Posterior cingulate gyrus (tissue), 11 donors: ENCODE measurements around the gene SLC17A9.

Experiments used
- DNase-seq, 10 donors: peaks; one replicate each; pipeline versions ENCODE4 v3.0.0 to v3.0.0-alpha.2; 2020 to 2021; ENCODE audit warnings: mixed read lengths in 3 of 10
- intact Hi-C: fragments of 100-400 bp; cut with DNase I; formaldehyde crosslinking; loops from one replicate; pipeline ENCODE4 v1.15.1; 2023

Gene SLC17A9

GRCh38 chr20:62977613-62978560, 25.4 kb downstream of the SLC17A9 start:
- intact Hi-C loops, result no loop called here
- DNase-seq, result no peak

- no peak for DNase-seq
- intact Hi-C loops, result no loop called here
Measured at GRCh38 chr20:62978561-62978943, 26.0 kb downstream of the SLC17A9 start.

GRCh38 chr20:62979310-62979709, 26.8 kb downstream of the SLC17A9 start:
- no peak for DNase-seq
- intact Hi-C loops, result no loop called here

- no peak for DNase-seq
- intact Hi-C loops, result no loop called here
Measured at GRCh38 chr20:62979876-62980373, 27.4 kb downstream of the SLC17A9 start.

GRCh38 chr20:62980380-62980960, 28.0 kb downstream of the SLC17A9 start:
- no peak for DNase-seq
- intact Hi-C loops, result no loop called here

- intact Hi-C loops, result no loop called here
Measured at GRCh38 chr20:62980970-62981369, 28.5 kb downstream of the SLC17A9 start.

GRCh38 chr20:62982124-62983075, 29.9 kb downstream of the SLC17A9 start:
- no peak for DNase-seq
- intact Hi-C loops, result no loop called here

More at GRCh38 chr20:62980970-62981369, 28.5 kb downstream of the SLC17A9 start:
- peak in 7 of 10 donors; percentile 18 to 90 (median 38) for DNase-seq

- no peak for DNase-seq
- intact Hi-C loops, result no loop called here
Measured at GRCh38 chr20:62983210-62983609, 30.7 kb downstream of the SLC17A9 start.

GRCh38 chr20:62984666-62985443, 32.3 kb downstream of the SLC17A9 start:
- intact Hi-C loops, result no loop called here
- peak in 7 of 10 donors; percentile 22 to 90 (median 50) for DNase-seq

GRCh38 chr20:62985444-62985778, 32.9 kb downstream of the SLC17A9 start:
- intact Hi-C loops, result no loop called here

GRCh38 chr20:62986257-62986800, 33.8 kb downstream of the SLC17A9 start:
- no peak for DNase-seq
- intact Hi-C loops, result no loop called here

More at GRCh38 chr20:62985444-62985778, 32.9 kb downstream of the SLC17A9 start:
- DNase-seq, result no peak

- DNase-seq, result no peak
- intact Hi-C loops, result no loop called here
Measured at GRCh38 chr20:62987114-62987513, 34.6 kb downstream of the SLC17A9 start.

- intact Hi-C loops, result no loop called here
- no peak for DNase-seq
Measured at GRCh38 chr20:62989201-62989601, 36.7 kb downstream of the SLC17A9 start.

- peak in 1 of 10 donors; percentile 62 for DNase-seq
- intact Hi-C loops, result no loop called here
Measured at GRCh38 chr20:62990306-62990825, 37.9 kb downstream of the SLC17A9 start.

GRCh38 chr20:62991196-62991807, 38.8 kb downstream of the SLC17A9 start:
- DNase-seq, result peak in 1 of 10 donors; percentile 74

GRCh38 chr20:62991863-62992262, 39.4 kb downstream of the SLC17A9 start:
- intact Hi-C loops, result no loop called here
- DNase-seq, result peak in 1 of 10 donors; percentile 34

More at GRCh38 chr20:62991196-62991807, 38.8 kb downstream of the SLC17A9 start:
- intact Hi-C loops, result no loop called here

- DNase-seq, result peak in 1 of 10 donors; percentile 38
Measured at GRCh38 chr20:62993856-62994494, 41.5 kb downstream of the SLC17A9 start.

GRCh38 chr20:62994869-62995281, 42.4 kb downstream of the SLC17A9 start:
- intact Hi-C loops, result no loop called here
- DNase-seq, result peak in 2 of 10 donors; percentile 73 to 75

More at GRCh38 chr20:62993856-62994494, 41.5 kb downstream of the SLC17A9 start:
- intact Hi-C loops, result no loop called here
